Measurements from ENCODE around the gene OGG1.

Gene OGG1

DNA sequence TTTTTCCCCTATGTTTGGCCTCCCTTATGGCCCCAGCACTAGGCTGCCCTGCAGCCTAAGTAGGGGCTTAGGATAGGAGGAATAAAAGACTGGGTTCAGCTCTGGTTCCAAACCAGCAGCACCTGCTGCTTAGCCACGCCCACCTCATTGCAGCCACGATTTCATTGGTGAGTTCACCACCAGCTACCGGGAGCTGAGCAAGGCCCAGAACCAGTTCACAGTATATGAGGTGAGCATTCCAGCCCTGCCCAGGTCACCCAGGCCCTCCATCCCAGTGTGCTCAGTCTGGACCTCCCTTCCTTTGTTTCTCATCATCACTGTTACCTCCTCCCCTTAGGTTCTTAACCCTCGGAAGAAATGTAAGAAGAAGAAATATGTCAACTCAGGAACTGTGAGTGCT, 34.6 kb upstream of the OGG1 start:
- H3K9me3 ChIP-seq (ENCODE audit: low read length), result no peaks in the 10 kb centered on the region
- no peak overlapping the region for H3K4me3 ChIP-seq (ENCODE audit: low read depth in 1 of 2, low read length in 2 of 2)
- H3K9ac ChIP-seq (ENCODE audit: low read length), result no peak overlapping the region
- no peaks in the 10 kb centered on the region for H3K36me3 ChIP-seq (ENCODE audit: insufficient read depth, low read length)
- no peak overlapping the region for H3K27ac ChIP-seq (ENCODE audit: low read depth, low read length)
- peaks cover 13% of the 10 kb centered on the region for H3K4me1 ChIP-seq (ENCODE audit: insufficient read depth, low read length)
- H3K27me3 ChIP-seq (ENCODE audit: control insufficient read depth in 1 of 2, insufficient read depth in 2 of 2, low read length in 2 of 2), result no peaks in the 10 kb centered on the region

DNA sequence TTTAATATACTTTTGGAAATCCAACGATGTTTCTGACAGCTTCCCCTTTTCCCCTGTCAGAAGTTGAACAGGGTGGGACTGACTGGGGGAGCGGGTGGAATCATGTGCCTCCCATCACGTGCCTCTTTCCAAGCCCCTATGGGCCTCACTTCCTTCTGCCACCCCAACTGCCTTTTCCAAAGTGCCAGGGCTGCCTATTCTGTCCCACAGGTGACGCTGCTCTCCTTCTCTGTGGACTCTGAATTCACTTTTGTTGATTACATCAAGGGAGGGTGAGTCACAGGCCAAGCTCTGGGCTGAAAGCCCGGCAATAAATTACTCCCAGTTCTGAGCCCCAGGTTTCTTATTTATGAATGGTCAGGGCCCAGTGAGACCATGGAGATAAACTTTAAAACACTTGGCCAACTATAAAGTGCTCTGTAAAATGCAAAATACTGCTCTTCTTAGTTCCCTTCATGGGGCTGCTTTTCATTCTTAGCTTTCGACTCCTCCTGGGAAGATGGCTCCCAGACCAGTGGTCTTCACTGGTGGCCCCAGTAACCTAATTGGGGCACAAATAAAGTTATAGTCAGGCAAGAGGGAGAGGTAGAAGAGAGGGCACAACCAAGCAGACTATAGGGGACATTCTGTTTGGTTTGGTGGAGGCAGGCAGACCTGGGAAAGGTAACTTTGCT, 33.9 kb upstream of the OGG1 start:
- no peaks in the 10 kb centered on the region for H3K9me3 ChIP-seq (ENCODE audit: low read length)
- peaks cover 13% of the 10 kb centered on the region for H3K4me1 ChIP-seq (ENCODE audit: insufficient read depth, low read length)
- H3K4me3 ChIP-seq (ENCODE audit: low read depth in 1 of 2, low read length in 2 of 2), result no peak overlapping the region
- H3K27me3 ChIP-seq (ENCODE audit: control insufficient read depth in 1 of 2, insufficient read depth in 2 of 2, low read length in 2 of 2), result no peaks in the 10 kb centered on the region
- H3K9ac ChIP-seq (ENCODE audit: low read length), result no peak overlapping the region
- no peaks in the 10 kb centered on the region for H3K36me3 ChIP-seq (ENCODE audit: insufficient read depth, low read length)
- H3K27ac ChIP-seq (ENCODE audit: low read depth, low read length), result no peak overlapping the region

DNA sequence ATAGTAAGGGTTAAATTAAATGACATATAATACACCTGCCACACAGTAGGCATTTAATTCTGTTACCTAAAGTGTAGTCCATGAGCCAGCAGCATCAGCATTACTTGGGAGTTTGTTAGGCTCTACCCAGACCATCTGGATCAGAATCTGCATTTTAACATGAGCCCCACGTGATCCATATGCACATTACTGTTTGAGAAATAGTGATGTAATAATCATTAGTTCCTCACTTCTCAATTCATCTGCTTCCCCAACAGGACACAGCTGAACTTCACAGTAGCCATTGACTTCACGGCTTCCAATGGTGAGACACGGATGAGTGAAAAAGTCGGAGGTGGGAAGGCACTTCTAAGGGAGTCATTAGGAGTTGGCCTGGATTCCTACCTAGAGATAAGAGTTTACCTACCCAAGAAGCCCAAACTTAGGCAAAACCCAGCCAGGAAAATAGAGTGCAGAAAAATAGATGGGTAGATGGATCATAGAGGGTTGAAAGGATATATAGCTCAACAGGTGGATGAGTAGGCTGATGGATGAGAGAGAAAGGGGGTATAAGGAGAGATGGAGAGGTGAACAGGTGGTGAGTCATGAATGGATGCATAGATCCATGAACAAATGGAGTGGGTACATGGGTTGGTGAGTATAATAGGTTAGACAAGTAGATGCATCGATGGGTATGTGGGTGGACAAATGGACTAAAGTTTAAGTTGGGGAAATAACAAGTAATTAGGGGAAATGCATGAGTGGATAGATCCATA, 32.8 kb upstream of the OGG1 start:
- H3K4me1 ChIP-seq (ENCODE audit: insufficient read depth, low read length), result peaks cover 13% of the 10 kb centered on the region
- H3K27ac ChIP-seq (ENCODE audit: low read depth, low read length), result no peak overlapping the region
- no peaks in the 10 kb centered on the region for H3K9me3 ChIP-seq (ENCODE audit: low read length)
- no peak overlapping the region for H3K9ac ChIP-seq (ENCODE audit: low read length)
- H3K36me3 ChIP-seq (ENCODE audit: insufficient read depth, low read length), result no peaks in the 10 kb centered on the region
- no peaks in the 10 kb centered on the region for H3K27me3 ChIP-seq (ENCODE audit: control insufficient read depth in 1 of 2, insufficient read depth in 2 of 2, low read length in 2 of 2)
- H3K4me3 ChIP-seq (ENCODE audit: low read depth in 1 of 2, low read length in 2 of 2), result no peak overlapping the region

DNA sequence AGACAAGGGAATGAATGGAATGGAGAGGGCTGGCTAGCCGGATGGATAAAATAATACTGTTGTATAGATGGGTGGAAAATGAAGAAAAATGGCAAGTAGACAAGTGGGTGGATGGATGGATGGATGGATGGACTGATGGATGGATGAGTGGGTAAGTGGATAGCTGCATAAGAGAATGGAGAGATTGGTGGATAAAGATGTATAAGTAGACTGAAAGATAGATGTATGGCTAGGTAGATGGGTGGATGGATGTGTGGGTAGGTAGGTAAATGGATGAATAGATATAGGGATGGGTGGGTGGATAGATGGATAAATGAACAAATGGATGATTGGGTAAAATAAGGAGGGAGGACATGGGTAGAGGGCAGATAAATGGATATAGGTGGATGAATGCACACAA, 32.2 kb upstream of the OGG1 start:
- Histone ChIP-seq H3K27me3 (ENCODE audit: control insufficient read depth in 1 of 2, insufficient read depth in 2 of 2, low read length in 2 of 2) (no peaks in the 10 kb centered on the region), H3K27ac (ENCODE audit: low read depth, low read length) (no peak overlapping the region), H3K4me3 (ENCODE audit: low read depth in 1 of 2, low read length in 2 of 2) (no peak overlapping the region), H3K36me3 (ENCODE audit: insufficient read depth, low read length) (no peaks in the 10 kb centered on the region), H3K9ac (ENCODE audit: low read length) (no peak overlapping the region), H3K9me3 (ENCODE audit: low read length) (no peaks in the 10 kb centered on the region), H3K4me1 (ENCODE audit: insufficient read depth, low read length) (peaks cover 13% of the 10 kb centered on the region)

DNA sequence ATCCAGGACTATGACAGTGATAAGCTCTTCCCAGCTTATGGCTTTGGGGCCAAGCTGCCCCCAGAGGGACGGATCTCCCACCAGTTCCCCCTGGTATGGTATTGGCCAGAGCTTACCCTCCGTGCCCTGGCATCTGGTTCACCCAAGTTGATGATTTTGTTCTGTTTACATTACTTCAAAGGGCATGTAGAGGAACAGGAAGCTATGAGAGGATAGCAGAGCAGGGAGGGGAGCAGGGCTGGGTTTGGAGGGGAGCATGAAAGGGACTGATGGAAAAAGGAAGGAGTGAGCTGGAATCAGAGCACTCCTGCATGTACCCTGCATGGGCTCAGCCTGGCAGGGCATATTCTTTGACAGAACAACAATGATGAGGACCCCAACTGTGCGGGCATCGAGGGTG, 31.6 kb upstream of the OGG1 start:
- no peaks in the 10 kb centered on the region for H3K36me3 ChIP-seq (ENCODE audit: insufficient read depth, low read length)
- H3K4me1 ChIP-seq (ENCODE audit: insufficient read depth, low read length), result peaks cover 13% of the 10 kb centered on the region
- H3K27me3 ChIP-seq (ENCODE audit: control insufficient read depth in 1 of 2, insufficient read depth in 2 of 2, low read length in 2 of 2), result no peaks in the 10 kb centered on the region
- H3K27ac ChIP-seq (ENCODE audit: low read depth, low read length), result no peak overlapping the region
- H3K9me3 ChIP-seq (ENCODE audit: low read length), result no peaks in the 10 kb centered on the region
- no peak overlapping the region for H3K4me3 ChIP-seq (ENCODE audit: low read depth in 1 of 2, low read length in 2 of 2)
- no peak overlapping the region for H3K9ac ChIP-seq (ENCODE audit: low read length)

DNA sequence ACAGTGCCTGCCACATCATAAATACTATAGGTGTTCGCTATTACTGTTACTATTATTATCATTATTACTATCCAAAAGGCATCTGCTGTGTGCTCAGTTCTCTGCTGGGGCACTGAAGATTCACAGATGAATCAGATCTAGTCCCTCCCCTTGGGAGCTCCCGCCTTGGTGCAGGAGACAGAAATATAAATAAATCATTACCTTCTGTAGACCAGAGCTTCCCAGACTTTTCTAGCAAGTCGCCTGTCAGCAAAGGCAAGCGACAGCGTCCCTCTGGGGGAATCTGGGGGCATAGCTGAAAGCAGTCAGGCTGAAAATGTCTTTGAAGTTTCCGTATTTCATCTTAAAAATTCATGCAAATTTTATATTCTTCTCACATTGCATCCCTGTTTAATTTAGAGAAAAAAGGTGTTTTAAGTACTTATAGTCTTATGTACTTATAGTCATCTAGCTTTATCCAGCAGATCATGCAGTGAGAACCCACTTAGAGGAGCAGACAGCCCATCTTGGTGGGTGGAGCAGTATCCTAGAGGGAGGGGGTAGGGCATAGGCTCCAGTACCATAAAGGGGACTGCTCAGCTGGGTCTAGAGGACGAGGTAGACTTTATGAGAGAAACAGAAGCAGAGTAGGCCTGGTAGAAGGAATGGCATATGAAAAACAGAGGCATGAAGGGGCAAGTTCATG, 28.6 kb upstream of the OGG1 start:
- Histone ChIP-seq H3K36me3 (ENCODE audit: insufficient read depth, low read length) (no peaks in the 10 kb centered on the region), H3K9ac (ENCODE audit: low read length) (no peak overlapping the region), H3K4me1 (ENCODE audit: insufficient read depth, low read length) (peaks cover 2% of the 10 kb centered on the region), H3K27me3 (ENCODE audit: control insufficient read depth in 1 of 2, insufficient read depth in 2 of 2, low read length in 2 of 2) (no peaks in the 10 kb centered on the region), H3K9me3 (ENCODE audit: low read length) (no peaks in the 10 kb centered on the region), H3K27ac (ENCODE audit: low read depth, low read length) (no peak overlapping the region), H3K4me3 (ENCODE audit: low read depth in 1 of 2, low read length in 2 of 2) (no peak overlapping the region)

DNA sequence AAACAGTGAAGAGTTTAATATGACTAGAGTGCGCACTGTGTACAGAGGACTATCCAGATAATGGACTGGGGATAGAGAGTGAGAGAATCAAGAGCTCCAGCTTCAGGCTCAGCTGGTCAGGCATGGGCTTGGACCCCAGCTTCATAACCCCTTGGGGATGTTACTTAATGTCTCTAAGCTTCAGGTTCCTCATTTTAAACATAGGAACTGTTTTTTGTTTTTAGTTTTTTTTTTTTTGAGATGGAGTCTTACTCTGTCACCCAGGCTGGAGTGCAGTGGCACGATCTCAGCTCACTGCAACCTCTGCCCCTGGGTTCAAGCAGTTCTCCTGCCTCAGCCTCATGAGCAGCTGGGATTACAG, 28.1 kb upstream of the OGG1 start:
- H3K9ac ChIP-seq (ENCODE audit: low read length), result no peak overlapping the region
- H3K4me3 ChIP-seq (ENCODE audit: low read depth in 1 of 2, low read length in 2 of 2), result no peak overlapping the region
- H3K27me3 ChIP-seq (ENCODE audit: control insufficient read depth in 1 of 2, insufficient read depth in 2 of 2, low read length in 2 of 2), result no peaks in the 10 kb centered on the region
- no peaks in the 10 kb centered on the region for H3K36me3 ChIP-seq (ENCODE audit: insufficient read depth, low read length)
- H3K9me3 ChIP-seq (ENCODE audit: low read length), result no peaks in the 10 kb centered on the region
- no peak overlapping the region for H3K27ac ChIP-seq (ENCODE audit: low read depth, low read length)
- no peaks in the 10 kb centered on the region for H3K4me1 ChIP-seq (ENCODE audit: insufficient read depth, low read length)

DNA sequence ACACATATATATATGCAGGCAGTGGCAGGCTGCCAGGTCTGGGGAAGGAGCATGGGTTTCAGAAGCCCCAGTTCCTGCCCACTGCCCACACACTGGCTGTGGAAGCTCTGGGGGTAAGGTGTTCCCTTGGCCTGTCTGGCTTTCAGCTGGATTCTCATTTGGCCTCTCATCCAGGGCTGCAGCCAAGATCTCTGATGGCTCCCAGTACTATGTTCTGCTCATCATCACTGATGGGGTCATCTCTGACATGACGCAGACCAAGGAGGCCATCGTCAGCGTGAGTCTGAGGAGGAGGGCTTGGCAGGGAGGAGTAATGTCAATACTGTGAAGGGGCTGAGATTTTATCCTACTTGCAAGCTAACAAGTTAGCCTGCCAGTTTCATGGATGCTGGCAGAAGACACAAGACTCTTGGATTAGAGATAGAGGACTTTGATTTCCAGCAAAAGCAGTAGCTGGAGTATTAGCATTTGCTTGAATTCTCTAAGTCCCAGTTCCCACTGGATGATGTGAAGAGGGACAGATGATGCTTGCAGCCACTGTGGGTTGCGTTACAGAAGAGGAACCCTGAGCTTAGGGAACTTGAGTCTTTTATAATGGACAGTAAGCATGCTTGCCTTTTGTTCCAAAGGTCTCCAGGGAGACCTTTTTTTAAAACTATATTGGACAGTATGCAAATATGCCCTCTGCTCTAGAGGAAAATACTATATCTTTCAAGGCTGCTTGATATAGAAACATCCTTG, 23.8 kb upstream of the OGG1 start:
- Histone ChIP-seq H3K9me3 (ENCODE audit: low read length) (no peaks in the 10 kb centered on the region), H3K36me3 (ENCODE audit: insufficient read depth, low read length) (no peaks in the 10 kb centered on the region), H3K4me3 (ENCODE audit: low read depth in 1 of 2, low read length in 2 of 2) (no peak overlapping the region), H3K27me3 (ENCODE audit: control insufficient read depth in 1 of 2, insufficient read depth in 2 of 2, low read length in 2 of 2) (no peaks in the 10 kb centered on the region), H3K27ac (ENCODE audit: low read depth, low read length) (no peak overlapping the region), H3K4me1 (ENCODE audit: insufficient read depth, low read length) (peaks cover 6% of the 10 kb centered on the region), H3K9ac (ENCODE audit: low read length) (no peak overlapping the region)

DNA sequence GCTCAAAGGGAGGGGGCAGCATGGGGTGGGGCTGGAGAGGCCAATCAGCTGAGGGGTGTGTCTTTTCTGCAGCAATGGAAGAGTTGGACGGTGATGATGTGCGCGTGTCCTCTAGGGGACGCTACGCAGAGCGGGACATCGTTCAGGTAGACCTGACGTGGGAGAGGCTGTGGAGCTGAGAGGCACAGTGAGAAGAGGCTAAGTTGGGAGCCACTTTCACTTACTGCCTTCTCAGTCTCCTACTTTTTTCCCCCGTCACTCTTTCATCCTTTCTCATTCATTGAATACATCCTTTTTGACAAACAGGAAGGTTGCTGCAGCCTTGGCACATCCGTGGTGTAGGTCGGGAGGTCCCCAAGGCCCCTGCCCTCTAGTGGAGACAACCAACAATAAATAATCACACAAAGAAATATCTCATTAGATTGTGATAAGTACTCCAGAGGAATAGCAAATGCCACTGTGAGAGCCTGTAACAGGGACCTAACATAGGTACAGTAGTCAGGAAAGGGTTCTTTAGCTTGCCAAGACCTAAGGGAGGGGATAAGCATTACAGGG, 22.6 kb upstream of the OGG1 start:
- Histone ChIP-seq H3K4me3 (ENCODE audit: low read depth in 1 of 2, low read length in 2 of 2) (no peak overlapping the region), H3K9me3 (ENCODE audit: low read length) (no peaks in the 10 kb centered on the region), H3K4me1 (ENCODE audit: insufficient read depth, low read length) (peaks cover 6% of the 10 kb centered on the region)

DNA sequence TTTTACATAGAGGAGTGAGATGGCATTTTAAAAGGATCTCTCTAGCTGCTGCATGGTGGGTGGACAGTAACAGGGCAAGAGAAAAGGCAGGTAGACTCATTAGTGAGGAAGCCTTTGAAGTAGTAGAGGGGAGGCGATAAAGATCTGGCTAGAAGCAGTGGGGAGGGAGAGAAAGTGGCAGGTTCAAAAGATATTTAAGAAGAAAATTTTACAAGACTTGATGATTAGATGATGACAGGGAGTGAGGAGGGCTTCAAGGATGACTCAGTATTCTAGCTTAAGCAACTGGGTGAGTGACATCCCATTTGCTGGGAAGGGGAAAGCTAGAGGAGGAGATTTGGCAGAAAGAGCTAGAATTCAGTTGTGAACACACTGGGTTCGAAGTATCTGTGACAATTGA, 22.0 kb upstream of the OGG1 start:
- Histone ChIP-seq H3K27ac (ENCODE audit: low read depth, low read length) (no peak overlapping the region), H3K4me1 (ENCODE audit: insufficient read depth, low read length) (peaks cover 11% of the 10 kb centered on the region), H3K36me3 (ENCODE audit: insufficient read depth, low read length) (no peaks in the 10 kb centered on the region)

More for the DNA sequence above, 22.6 kb upstream of the OGG1 start:
- no peaks in the 10 kb centered on the region for H3K27me3 ChIP-seq (ENCODE audit: control insufficient read depth in 1 of 2, insufficient read depth in 2 of 2, low read length in 2 of 2)
- H3K27ac ChIP-seq (ENCODE audit: low read depth, low read length), result no peak overlapping the region
- H3K9ac ChIP-seq (ENCODE audit: low read length), result no peak overlapping the region
- no peaks in the 10 kb centered on the region for H3K36me3 ChIP-seq (ENCODE audit: insufficient read depth, low read length)

DNA sequence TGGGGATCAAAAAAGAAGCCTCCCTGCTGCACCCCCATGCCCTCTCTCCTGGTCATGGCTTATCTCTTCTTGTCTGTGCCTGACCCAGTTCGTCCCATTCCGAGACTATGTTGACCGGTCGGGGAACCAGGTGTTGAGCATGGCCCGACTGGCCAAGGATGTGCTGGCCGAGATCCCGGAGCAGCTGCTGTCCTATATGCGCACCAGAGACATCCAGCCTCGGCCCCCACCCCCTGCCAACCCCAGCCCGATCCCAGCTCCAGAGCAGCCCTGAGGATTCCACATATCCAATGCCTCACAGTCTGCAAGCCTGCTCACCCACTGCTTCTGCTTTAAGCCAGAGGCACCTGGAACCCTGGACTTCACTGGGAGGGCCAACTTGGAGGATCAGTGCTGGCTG, 20.3 kb upstream of the OGG1 start:
- H3K27me3 ChIP-seq (ENCODE audit: control insufficient read depth in 1 of 2, insufficient read depth in 2 of 2, low read length in 2 of 2), result no peaks in the 10 kb centered on the region
- no peak overlapping the region for H3K9ac ChIP-seq (ENCODE audit: low read length)
- no peaks in the 10 kb centered on the region for H3K9me3 ChIP-seq (ENCODE audit: low read length)
- H3K27ac ChIP-seq (ENCODE audit: low read depth, low read length), result no peak overlapping the region
- H3K4me1 ChIP-seq (ENCODE audit: insufficient read depth, low read length), result peaks cover 22% of the 10 kb centered on the region
- H3K4me3 ChIP-seq (ENCODE audit: low read depth in 1 of 2, low read length in 2 of 2), result no peak overlapping the region
- peaks cover 7% of the 10 kb centered on the region for H3K36me3 ChIP-seq (ENCODE audit: insufficient read depth, low read length)

More for the DNA sequence above, 22.0 kb upstream of the OGG1 start:
- H3K9ac ChIP-seq (ENCODE audit: low read length), result no peak overlapping the region
- no peak overlapping the region for H3K4me3 ChIP-seq (ENCODE audit: low read depth in 1 of 2, low read length in 2 of 2)
- no peaks in the 10 kb centered on the region for H3K9me3 ChIP-seq (ENCODE audit: low read length)
- no peaks in the 10 kb centered on the region for H3K27me3 ChIP-seq (ENCODE audit: control insufficient read depth in 1 of 2, insufficient read depth in 2 of 2, low read length in 2 of 2)
